Thymus (tissue), 11 donors: ENCODE data around the gene ANKRD65. TPM values are rescaled to one million over a fixed set of nuclear protein-coding genes. Genes with fewer than 3 reads are reported as not detected.
"Not testable (repeated sequence)": the region's sequence is repeated elsewhere in the genome, so short reads cannot be mapped to it uniquely, and the experiment has no call there.

ENCODE experiments used
- DNase-seq, 9 donors: peaks; one replicate each; pipeline ENCODE4 v3.0.0-alpha.2; 2013; ENCODE audit warnings: low spot score in 9 of 9, low read depth in 6 of 9, missing footprints in 1 of 9
- H3K27ac ChIP-seq, 2 donors: one replicate each; pipeline ENCODE4 v1.5.1; 2013; ENCODE audit warnings: control low read depth in 1 of 2, low read depth in 1 of 2, low read length in 1 of 2, mild to moderate bottlenecking in 1 of 2, moderate library complexity in 1 of 2
- H3K27me3 ChIP-seq, 2 donors: one replicate each; pipeline ENCODE4 v1.5.1; 2013; ENCODE audit warnings: low read length in 1 of 2; ENCODE audit not compliant: control insufficient read depth in 2 of 2, insufficient read depth in 1 of 2
- H3K36me3 ChIP-seq, 2 donors: one replicate each; pipeline ENCODE4 v1.5.1; 2013; ENCODE audit warnings: low read length in 1 of 2, mild to moderate bottlenecking in 1 of 2, moderate library complexity in 1 of 2; ENCODE audit not compliant: control insufficient read depth in 2 of 2, insufficient read depth in 2 of 2
- H3K4me1 ChIP-seq, 2 donors: one replicate each; pipeline ENCODE4 v1.5.1; 2013; ENCODE audit warnings: low read length in 2 of 2; ENCODE audit not compliant: control insufficient read depth in 2 of 2, insufficient read depth in 2 of 2
- H3K4me3 ChIP-seq, 2 donors: one replicate each; pipeline ENCODE4 v1.5.1; 2013; ENCODE audit warnings: low read length in 2 of 2, control low read depth in 1 of 2, mild to moderate bottlenecking in 1 of 2
- H3K9me3 ChIP-seq, 2 donors: one replicate each; pipeline ENCODE4 v1.5.1; 2013; ENCODE audit warnings: low read length in 1 of 2, mild to moderate bottlenecking in 1 of 2; ENCODE audit not compliant: control insufficient read depth in 2 of 2, insufficient read depth in 1 of 2
- WGBS: extraction: QIAGEN DNeasy Blood & Tissue Kit; methylation state at CpG from one replicate; pipeline ENCODE4 v1.1.7; 2013; 5-methylcytosine and 5-hydroxymethylcytosine counted together
- polyA plus RNA-seq: library from polyadenylated mRNA; stranded (reverse); fragments of 200-250 nt; gene quantifications from one replicate; pipeline ENCODE4 v1.2.3, GENCODE V29; 2013
- total RNA-seq: library from RNA; stranded (reverse); fragments of 120-200 nt; gene quantifications from one replicate; pipeline ENCODE4 v1.2.4, GENCODE V29; 2013
- donor health status: healthy.

ANKRD65 gene
- total and polyA plus RNA-seq, 2 donors: 7.9 to 16.0 TPM

- not testable (repeated sequence) for H3K4me3 ChIP-seq, H3K4me1 ChIP-seq, H3K27me3 ChIP-seq, DNase-seq, H3K27ac ChIP-seq, H3K36me3 ChIP-seq
- H3K9me3 ChIP-seq: peaks cover 0 to 12% of the 10 kb centered on the region in 2 donors
- 98% methylated on average over 11 of the region's 11 CpGs for WGBS
Measured at GRCh38 chr1:1412311-1412902, 8.7 kb downstream of the ANKRD65 start.

GRCh38 chr1:1411626-1412025 is 9.4 kb downstream of the ANKRD65 start:
- H3K27me3 ChIP-seq: peaks cover 0 to 4% of the 10 kb centered on the region in 2 donors
- no peak for DNase-seq
- 95% methylated on average over 13 of the region's 13 CpGs for WGBS
- H3K36me3 ChIP-seq: no peaks in the 10 kb centered on the region
- peaks cover 0 to 12% of the 10 kb centered on the region in 2 donors for H3K9me3 ChIP-seq
- H3K4me3 ChIP-seq: no peak overlapping the region
- peaks cover 9 to 10% of the 10 kb centered on the region in 2 donors for H3K4me1 ChIP-seq
- H3K27ac ChIP-seq: no peak overlapping the region

- WGBS: 91% methylated on average over 8 of the region's 8 CpGs
- peaks cover 0 to 12% of the 10 kb centered on the region in 2 donors for H3K9me3 ChIP-seq
Measured at GRCh38 chr1:1410238-1410637, 10.8 kb downstream of the ANKRD65 start.

GRCh38 chr1:1407636-1408318 is 13.3 kb downstream of the ANKRD65 start:
- DNase-seq: no peak
- Histone ChIP-seq H3K36me3 (peaks cover 27 to 31% of the 10 kb centered on the region in 2 donors), H3K27ac (peak overlapping the region; percentile 67 to 94), H3K4me1 (peaks cover 21 to 25% of the 10 kb centered on the region in 2 donors), H3K9me3 (peaks cover 0 to 12% of the 10 kb centered on the region in 2 donors), H3K27me3 (no peaks in the 10 kb centered on the region), H3K4me3 (peak overlapping the region; percentile 95 to 99)
- WGBS: 13% methylated on average over 41 of the region's 41 CpGs

More at GRCh38 chr1:1410238-1410637, 10.8 kb downstream of the ANKRD65 start:
- not testable (repeated sequence) for H3K4me3 ChIP-seq, H3K27me3 ChIP-seq, H3K27ac ChIP-seq, DNase-seq
- Histone ChIP-seq H3K4me1 (peaks cover 21 to 23% of the 10 kb centered on the region in 2 donors), H3K36me3 (peaks cover 7 to 12% of the 10 kb centered on the region in 2 donors)

GRCh38 chr1:1406821-1407635 is 14.0 kb downstream of the ANKRD65 start, which contains the start of gene MRPL20:
TSS of gene MRPL20 (minus strand) at chr1:1407293. CDS start at chr1:1407217, 76 bp downstream.
- under 1% methylated on average over 98 of the region's 98 CpGs for WGBS
- H3K4me1 ChIP-seq: peaks cover 21 to 25% of the 10 kb centered on the region in 2 donors
- H3K36me3 ChIP-seq: peaks cover 34 to 38% of the 10 kb centered on the region in 2 donors
- peaks cover 0 to 6% of the 10 kb centered on the region in 2 donors for H3K9me3 ChIP-seq
- H3K27me3 ChIP-seq: no peaks in the 10 kb centered on the region
- peak; percentile 86 to 97 (median 91) for DNase-seq
- H3K4me3 ChIP-seq: peak within 1 kb of the TSS; percentile 95 to 99
- peak within 1 kb of the TSS; percentile 67 to 97 for H3K27ac ChIP-seq

- peak overlapping the region; percentile 95 to 99 for H3K4me3 ChIP-seq
Measured at GRCh38 chr1:1406101-1406820, 14.8 kb downstream of the ANKRD65 start.

GRCh38 chr1:1403653-1404052 is 17.4 kb downstream of the ANKRD65 start:
- no peak overlapping the region for H3K4me3 ChIP-seq
- H3K36me3 ChIP-seq: peaks cover 52 to 55% of the 10 kb centered on the region in 2 donors
- DNase-seq: no peak
- peaks cover 28 to 41% of the 10 kb centered on the region in 2 donors for H3K4me1 ChIP-seq
- peaks cover 0 to 1% of the 10 kb centered on the region in 2 donors for H3K9me3 ChIP-seq
- no peaks in the 10 kb centered on the region for H3K27me3 ChIP-seq
- 95% methylated on average over 7 of the region's 7 CpGs for WGBS
- no peak overlapping the region for H3K27ac ChIP-seq

More at GRCh38 chr1:1406101-1406820, 14.8 kb downstream of the ANKRD65 start:
- Histone ChIP-seq H3K27ac (peak overlapping the region; percentile 67 to 97), H3K4me1 (peaks cover 21 to 28% of the 10 kb centered on the region in 2 donors), H3K36me3 (peaks cover 42 to 46% of the 10 kb centered on the region in 2 donors), H3K27me3 (no peaks in the 10 kb centered on the region), H3K9me3 (no peaks in the 10 kb centered on the region)
- no peak for DNase-seq
- WGBS: 48% methylated on average over 43 of the region's 43 CpGs

GRCh38 chr1:1402901-1403392 is 18.1 kb downstream of the ANKRD65 start:
- H3K9me3 ChIP-seq, H3K27ac ChIP-seq, DNase-seq, H3K4me3 ChIP-seq, H3K27me3 ChIP-seq: not testable (repeated sequence)
- peaks cover 30 to 40% of the 10 kb centered on the region in 2 donors for H3K4me1 ChIP-seq
- WGBS: 94% methylated on average over 9 of the region's 9 CpGs
- peaks cover 55 to 56% of the 10 kb centered on the region in 2 donors for H3K36me3 ChIP-seq
